Ovary (tissue), 3 donors: ENCODE measurements around the gene NFIB.

Source experiments
- CTCF ChIP-seq, 3 donors: fragments of 450-650 bp in 2 of 3; fragments of 200-600 bp in 1 of 3; IDR thresholded peaks; one replicate each; pipeline versions ENCODE4 v1.5.1 to v1.8.0; 2016 to 2022; ENCODE audit warnings: antibody characterized with exemption in 3 of 3, mild to moderate bottlenecking in 1 of 3
- EP300 ChIP-seq: sonication (generic); formaldehyde crosslinking; IDR thresholded peaks from one replicate; pipeline ENCODE4 v1.6.1; 2017; ENCODE audit warnings: antibody characterized with exemption
- POLR2A ChIP-seq: fragments of 450-650 bp; IDR thresholded peaks from one replicate; pipeline ENCODE4 v1.6.1; 2017; ENCODE audit warnings: antibody characterized with exemption, mild to moderate bottlenecking, moderate library complexity
- donor health status: DM: no; HTN: no; CAD: no.

- TF ChIP-seq CTCF (IDR thresholded peaks at IDR 0.05) (no peak), POLR2A (no peak), EP300 (no peak)
Observed at GRCh38 chr9:14119694-14120514, 194.0 kb downstream of the NFIB start.
